Tibial nerve (tissue), 4 donors: ENCODE data around the gene KRTAP9-4. TPM values are rescaled to one million over a fixed set of nuclear protein-coding genes. Genes with fewer than 3 reads are reported as not detected.
"Not testable (repeated sequence)": the region's sequence is repeated elsewhere in the genome, so short reads cannot be mapped to it uniquely, and the experiment has no call there.

Source experiments
- DNase-seq, 2 donors: peaks; one replicate each; pipeline ENCODE4 v3.0.0-alpha.2; 2019; ENCODE audit warnings: low spot score in 2 of 2
- H3K27ac ChIP-seq, 4 donors: fragments of 200-600 bp; sonication (generic) in 3 of 4; one replicate each; pipeline ENCODE4 v1.5.1; 2017 to 2019; ENCODE audit warnings: mild to moderate bottlenecking in 1 of 4
- H3K27me3 ChIP-seq, 2 donors: fragments of 200-600 bp; sonication (generic) in 1 of 2; one replicate each; pipeline versions ENCODE4 v1.5.1 to v1.6.0; 2017 to 2019
- H3K36me3 ChIP-seq, 3 donors: fragments of 200-600 bp; sonication (generic); one replicate each; pipeline ENCODE4 v1.5.1; 2018 to 2019
- H3K4me1 ChIP-seq, 4 donors: fragments of 200-600 bp; sonication (generic) in 3 of 4; one replicate each; pipeline ENCODE4 v1.5.1; 2017 to 2019
- H3K4me3 ChIP-seq, 4 donors: fragments of 200-600 bp; sonication (generic) in 3 of 4; one replicate each; pipeline ENCODE4 v1.5.1; 2017 to 2019; ENCODE audit warnings: mild to moderate bottlenecking in 1 of 4, moderate library complexity in 1 of 4
- H3K9me3 ChIP-seq, 4 donors: fragments of 200-600 bp; sonication (generic) in 3 of 4; one replicate each; pipeline ENCODE4 v1.5.1; 2017 to 2019
- EP300 ChIP-seq, 2 donors: sonication (generic); formaldehyde crosslinking; IDR thresholded peaks; one replicate each; pipeline ENCODE4 v1.6.1; 2017; ENCODE audit warnings: antibody characterized with exemption in 2 of 2, mild to moderate bottlenecking in 1 of 2
- POLR2A ChIP-seq, 2 donors: fragments of 450-650 bp; IDR thresholded peaks; one replicate each; pipeline ENCODE4 v1.6.1; 2017; ENCODE audit warnings: antibody characterized with exemption in 2 of 2, mild to moderate bottlenecking in 2 of 2, moderate library complexity in 2 of 2
- WGBS, 2 donors: methylation state at CpG; one replicate each; pipeline ENCODE4 v1.1.5; 2018; 5-methylcytosine and 5-hydroxymethylcytosine counted together
- total RNA-seq, 4 donors: library from RNA; depleted of rRNA; stranded (reverse); fragments of >200 nt; gene quantifications; one replicate each; pipeline ENCODE4 v1.1.0, GENCODE V29; 2016
- TF ChIP-seq, protein P1 (sequence below), 5 experiments: fragments of 200-600 bp in 3 of 5; fragments of 450-650 bp in 2 of 5; sonication (generic) in 3 of 5; IDR thresholded peaks; one replicate each; pipeline ENCODE4 v1.5.1; 2016 to 2019; ENCODE audit warnings: antibody characterized with exemption in 5 of 5, mild to moderate bottlenecking in 3 of 5, moderate library complexity in 2 of 5

Gene KRTAP9-4
- total RNA-seq, 4 donors from 2014 or later, result not detected

DNA sequence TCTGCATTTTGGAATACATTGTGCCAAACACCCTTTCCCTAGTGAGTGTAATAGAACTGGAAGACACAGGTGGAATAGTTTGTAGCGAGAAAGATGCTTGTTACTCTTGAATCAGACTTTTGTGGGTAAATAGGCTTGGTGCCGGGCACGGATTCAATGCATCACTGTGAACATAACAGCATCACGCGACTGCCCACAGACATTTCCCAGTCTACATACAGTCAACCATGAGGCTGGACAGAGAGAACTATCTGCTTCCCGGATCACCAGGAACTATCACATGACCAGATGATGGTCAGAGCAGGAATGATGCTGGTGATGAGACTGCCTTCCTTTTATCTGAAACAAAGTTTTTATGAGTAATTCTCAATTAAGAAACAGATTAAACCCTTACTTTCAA is 23.4 kb upstream of the KRTAP9-4 start:
- H3K27me3 ChIP-seq, result no peaks in the 10 kb centered on the region
- H3K4me1 ChIP-seq, result no peaks in the 10 kb centered on the region
- no peaks in the 10 kb centered on the region for H3K9me3 ChIP-seq
- WGBS, 2 donors, result 90 to 95% methylated on average over 6 of the region's 6 CpGs
- DNase-seq, result no peak
- H3K4me3 ChIP-seq, result no peak overlapping the region
- H3K36me3 ChIP-seq, result no peaks in the 10 kb centered on the region
- TF ChIP-seq POLR2A (IDR thresholded peaks at IDR 0.05), result no peak
- no peak for TF ChIP-seq EP300 (IDR thresholded peaks at IDR 0.05)
- TF ChIP-seq, protein P1, sequence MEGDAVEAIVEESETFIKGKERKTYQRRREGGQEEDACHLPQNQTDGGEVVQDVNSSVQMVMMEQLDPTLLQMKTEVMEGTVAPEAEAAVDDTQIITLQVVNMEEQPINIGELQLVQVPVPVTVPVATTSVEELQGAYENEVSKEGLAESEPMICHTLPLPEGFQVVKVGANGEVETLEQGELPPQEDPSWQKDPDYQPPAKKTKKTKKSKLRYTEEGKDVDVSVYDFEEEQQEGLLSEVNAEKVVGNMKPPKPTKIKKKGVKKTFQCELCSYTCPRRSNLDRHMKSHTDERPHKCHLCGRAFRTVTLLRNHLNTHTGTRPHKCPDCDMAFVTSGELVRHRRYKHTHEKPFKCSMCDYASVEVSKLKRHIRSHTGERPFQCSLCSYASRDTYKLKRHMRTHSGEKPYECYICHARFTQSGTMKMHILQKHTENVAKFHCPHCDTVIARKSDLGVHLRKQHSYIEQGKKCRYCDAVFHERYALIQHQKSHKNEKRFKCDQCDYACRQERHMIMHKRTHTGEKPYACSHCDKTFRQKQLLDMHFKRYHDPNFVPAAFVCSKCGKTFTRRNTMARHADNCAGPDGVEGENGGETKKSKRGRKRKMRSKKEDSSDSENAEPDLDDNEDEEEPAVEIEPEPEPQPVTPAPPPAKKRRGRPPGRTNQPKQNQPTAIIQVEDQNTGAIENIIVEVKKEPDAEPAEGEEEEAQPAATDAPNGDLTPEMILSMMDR (IDR thresholded peaks at IDR 0.05), result no peak
- no peak overlapping the region for H3K27ac ChIP-seq

DNA sequence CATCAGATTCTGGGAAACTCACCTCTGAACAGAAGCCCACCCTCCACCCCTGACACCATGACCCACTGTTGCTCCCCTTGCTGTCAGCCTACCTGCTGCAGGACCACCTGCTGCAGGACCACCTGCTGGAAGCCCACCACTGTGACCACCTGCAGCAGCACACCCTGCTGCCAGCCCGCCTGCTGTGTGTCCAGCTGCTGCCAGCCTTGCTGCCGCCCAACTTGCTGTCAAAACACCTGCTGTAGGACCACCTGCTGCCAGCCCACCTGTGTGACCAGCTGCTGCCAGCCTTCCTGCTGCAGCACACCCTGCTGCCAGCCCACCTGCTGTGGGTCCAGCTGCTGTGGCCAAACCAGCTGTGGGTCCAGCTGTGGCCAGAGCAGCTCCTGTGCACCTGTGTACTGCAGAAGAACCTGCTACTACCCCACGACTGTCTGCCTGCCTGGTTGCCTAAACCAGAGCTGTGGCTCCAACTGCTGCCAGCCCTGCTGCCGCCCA is 22.8 kb upstream of the KRTAP9-4 start, which contains the start of gene KRTAP9-2:
Gene KRTAP9-2, plus strand, starts transcription at position 51 of the 498 bp plus-strand sequence. Its CDS starts 7 bp downstream, at position 58.
- H3K4me3 ChIP-seq, H3K36me3 ChIP-seq, H3K4me1 ChIP-seq, H3K9me3 ChIP-seq, H3K27ac ChIP-seq, DNase-seq, H3K27me3 ChIP-seq: not testable (repeated sequence)
- whole genome bisulfite sequencing, 2 donors, result 58% methylated on average over 3 of the region's 4 CpGs; no CpG with 5 or more reads in 1 of the 2 donors

DNA sequence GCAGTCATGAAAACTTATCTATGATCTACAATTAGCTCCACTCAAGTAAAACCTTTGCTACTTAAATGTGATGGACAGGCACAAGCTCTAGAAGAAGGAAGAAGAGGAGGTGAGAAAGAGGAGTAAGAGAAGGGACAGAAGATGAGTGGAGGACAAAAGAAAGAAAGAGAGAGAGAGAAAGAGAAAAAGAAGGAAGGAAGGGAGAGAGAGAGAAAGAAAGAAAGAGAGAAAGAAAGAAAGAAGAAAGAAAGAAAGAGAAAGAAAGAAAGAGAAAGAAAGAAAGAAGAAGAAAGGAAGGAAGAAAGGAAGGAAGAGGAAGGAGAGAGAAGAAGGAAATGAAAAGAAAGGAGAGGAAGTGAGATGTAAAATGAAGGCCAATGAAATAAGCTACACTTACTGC is 19.4 kb upstream of the KRTAP9-4 start:
- no peak overlapping the region for H3K4me3 ChIP-seq
- no peak for TF ChIP-seq POLR2A (IDR thresholded peaks at IDR 0.05)
- TF ChIP-seq, protein P1 (IDR thresholded peaks at IDR 0.05), result no peak
- no peak for TF ChIP-seq EP300 (IDR thresholded peaks at IDR 0.05)
- H3K36me3 ChIP-seq, result no peaks in the 10 kb centered on the region
- peaks cover 0 to 7% of the 10 kb centered on the region in 2 donors for H3K27me3 ChIP-seq
- H3K27ac ChIP-seq, result no peak overlapping the region
- DNase-seq, result no peak
- H3K9me3 ChIP-seq, result no peaks in the 10 kb centered on the region
- H3K4me1 ChIP-seq, result no peaks in the 10 kb centered on the region

DNA sequence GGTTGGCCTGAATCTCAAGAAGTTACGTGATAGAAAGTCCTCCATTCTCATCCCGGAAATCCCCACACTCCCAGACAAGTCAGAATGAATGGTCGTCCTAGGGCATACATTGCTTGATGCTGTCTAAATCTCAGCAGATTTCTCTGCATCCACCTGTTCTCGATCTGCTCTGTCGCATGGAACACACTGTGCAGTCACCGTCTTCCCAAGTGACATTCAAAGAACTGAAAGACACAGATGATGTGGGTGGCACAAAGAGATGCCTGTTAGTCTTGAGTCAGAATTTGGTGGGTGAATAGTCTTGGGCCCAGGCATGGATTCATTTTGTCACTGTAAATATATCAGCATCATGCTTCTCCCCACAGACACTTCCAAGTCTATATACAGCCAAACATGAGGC is 17.8 kb upstream of the KRTAP9-4 start:
- DNase-seq, result no peak
- TF ChIP-seq POLR2A (IDR thresholded peaks at IDR 0.05), result no peak
- no peak for TF ChIP-seq EP300 (IDR thresholded peaks at IDR 0.05)
- TF ChIP-seq, protein P1 (IDR thresholded peaks at IDR 0.05), result no peak
- Histone ChIP-seq H3K27me3 (peaks cover 0 to 7% of the 10 kb centered on the region in 2 donors), H3K4me3 (no peak overlapping the region), H3K9me3 (no peaks in the 10 kb centered on the region), H3K4me1 (no peaks in the 10 kb centered on the region), H3K27ac (no peak overlapping the region), H3K36me3 (no peaks in the 10 kb centered on the region)
- 79 to 84% methylated on average over 6 of the region's 6 CpGs for WGBS, 2 donors

DNA sequence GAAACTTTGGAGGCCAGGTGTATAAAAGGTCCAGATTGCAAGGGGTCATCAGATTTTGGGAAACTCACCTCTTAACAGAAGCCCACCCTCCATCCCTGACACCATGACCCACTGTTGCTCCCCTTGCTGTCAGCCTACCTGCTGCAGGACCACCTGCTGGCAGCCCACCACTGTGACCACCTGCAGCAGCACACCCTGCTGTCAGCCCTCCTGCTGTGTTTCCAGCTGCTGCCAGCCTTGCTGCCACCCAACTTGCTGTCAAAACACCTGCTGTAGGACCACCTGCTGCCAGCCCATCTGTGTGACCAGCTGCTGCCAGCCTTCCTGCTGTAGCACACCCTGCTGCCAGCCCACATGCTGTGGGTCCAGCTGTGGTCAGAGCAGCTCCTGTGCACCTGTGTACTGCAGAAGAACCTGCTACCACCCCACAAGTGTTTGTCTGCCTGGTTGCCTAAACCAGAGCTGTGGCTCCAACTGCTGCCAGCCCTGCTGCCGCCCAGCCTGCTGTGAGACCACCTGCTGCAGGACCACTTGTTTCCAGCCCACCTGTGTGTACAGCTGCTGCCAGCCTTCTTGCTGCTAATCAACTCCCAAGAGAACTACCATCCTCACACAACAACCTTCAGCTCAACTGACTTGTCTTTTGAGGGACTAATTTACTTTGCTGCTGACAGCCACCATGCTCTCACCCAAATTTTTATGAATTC is 16.9 kb upstream of the KRTAP9-4 start, which contains the start of gene KRTAP9-3:
Gene KRTAP9-3, plus strand, starts transcription at position 51 of the 707 bp plus-strand sequence. Its CDS starts 53 bp downstream, at position 104.
- 100% methylated on average over 1 of the region's 1 CpG for WGBS, 2 donors

DNA sequence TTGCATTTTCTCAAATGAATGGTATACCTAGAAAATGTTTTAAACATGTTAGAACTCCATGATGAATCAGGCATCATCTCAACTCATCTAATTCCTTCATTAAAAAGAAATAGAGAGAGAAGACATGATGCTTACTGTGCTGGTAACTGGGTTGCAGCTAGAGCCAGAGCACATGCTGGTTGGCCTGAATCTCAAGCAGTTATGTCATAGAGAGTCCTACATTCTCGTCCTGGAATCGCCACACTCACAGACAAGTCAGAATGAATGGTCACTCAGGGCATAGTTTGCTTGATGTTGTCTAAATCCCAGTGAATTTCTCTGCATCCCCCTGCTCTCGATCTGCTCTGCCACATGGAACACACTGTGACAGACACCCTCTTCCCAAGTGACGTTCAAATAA is 12.4 kb upstream of the KRTAP9-4 start:
- H3K27me3 ChIP-seq, H3K4me3 ChIP-seq, DNase-seq, H3K9me3 ChIP-seq, H3K36me3 ChIP-seq, H3K27ac ChIP-seq, H3K4me1 ChIP-seq: not testable (repeated sequence)
- 60 to 74% methylated on average over 4 of the region's 4 CpGs for WGBS, 2 donors

More for the DNA sequence above, 16.9 kb upstream of the KRTAP9-4 start, which contains the start of gene KRTAP9-3:
- H3K36me3 ChIP-seq, H3K27me3 ChIP-seq, H3K4me3 ChIP-seq, H3K9me3 ChIP-seq, H3K27ac ChIP-seq, H3K4me1 ChIP-seq, DNase-seq: not testable (repeated sequence)

DNA sequence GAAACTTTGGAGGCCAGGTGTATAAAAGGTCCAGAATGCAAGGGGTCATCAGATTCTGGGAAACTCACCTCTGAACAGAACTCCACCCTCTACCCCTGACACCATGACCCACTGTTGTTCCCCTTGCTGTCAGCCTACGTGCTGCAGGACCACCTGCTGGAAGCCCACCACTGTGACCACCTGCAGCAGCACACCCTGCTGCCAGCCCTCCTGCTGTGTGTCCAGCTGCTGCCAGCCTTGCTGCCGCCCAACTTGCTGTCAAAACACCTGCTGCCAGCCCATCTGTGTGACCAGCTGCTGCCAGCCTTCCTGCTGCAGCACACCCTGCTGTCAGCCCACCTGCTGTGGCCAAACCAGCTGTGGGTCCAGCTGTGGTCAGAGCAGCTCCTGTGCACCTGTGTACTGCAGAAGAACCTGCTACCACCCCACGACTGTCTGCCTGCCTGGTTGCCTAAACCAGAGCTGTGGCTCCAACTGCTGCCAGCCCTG is 11.5 kb upstream of the KRTAP9-4 start, which contains the start of gene KRTAP9-8:
Gene KRTAP9-8, plus strand, starts transcription at position 51 of the 489 bp plus-strand sequence. Its CDS starts 53 bp downstream, at position 104.
- H3K36me3 ChIP-seq, H3K27ac ChIP-seq, H3K27me3 ChIP-seq, DNase-seq, H3K4me3 ChIP-seq, H3K4me1 ChIP-seq, H3K9me3 ChIP-seq: not testable (repeated sequence)
- WGBS, 2 donors, result 56 to 63% methylated on average over 2 of the region's 3 CpGs

DNA sequence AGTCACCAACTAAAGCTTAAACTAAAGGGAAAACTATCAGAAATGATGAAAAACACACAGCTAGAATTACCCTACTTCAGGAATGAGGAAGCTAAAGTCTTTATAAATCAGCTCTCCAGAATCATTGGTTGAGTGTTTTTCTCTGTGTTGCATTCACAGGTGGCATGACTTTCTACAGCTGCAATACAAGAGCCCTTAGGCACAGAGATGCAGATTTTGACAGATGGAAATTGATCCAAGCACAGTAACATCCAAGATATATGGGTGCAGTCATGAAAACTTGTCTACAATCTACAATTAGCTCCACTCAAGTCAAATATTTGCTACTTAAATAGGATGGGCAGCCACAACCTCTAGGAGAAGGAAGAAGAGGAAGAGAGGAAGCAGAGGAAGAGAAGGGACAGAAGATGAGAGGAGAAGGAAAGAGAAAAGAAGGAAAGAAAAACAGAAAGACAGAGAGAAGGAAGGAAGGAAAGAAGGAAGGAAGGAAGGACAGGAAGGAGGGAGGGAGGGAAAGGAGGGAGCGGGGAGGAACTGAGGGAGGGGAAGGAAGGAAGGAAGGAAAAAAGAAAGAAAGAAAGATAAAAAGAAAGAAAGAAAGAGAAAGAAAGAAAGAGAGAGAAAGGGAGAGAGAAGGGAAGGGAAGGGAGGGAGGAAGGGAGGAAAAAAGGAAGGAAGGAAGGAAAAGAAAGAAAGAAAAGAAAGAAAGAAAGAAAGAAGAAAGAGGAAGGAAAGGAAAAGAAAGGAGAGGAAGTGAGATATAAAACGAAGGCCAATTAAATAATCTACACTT is 2.3 kb upstream of the KRTAP9-4 start:
- not testable (repeated sequence) for H3K27ac ChIP-seq

More for the DNA sequence above, 2.3 kb upstream of the KRTAP9-4 start:
- not testable (repeated sequence) for H3K36me3 ChIP-seq, H3K4me3 ChIP-seq, H3K9me3 ChIP-seq, H3K27me3 ChIP-seq, H3K4me1 ChIP-seq, DNase-seq
- WGBS, 2 donors, result 50 to 65% methylated on average over 2 of the region's 2 CpGs
